BJ (cell line): Measurements from ENCODE around the gene TP53I11. TPM values are rescaled to one million over a fixed set of nuclear protein-coding genes. Genes with fewer than 3 reads are reported as not detected.

Experiments used
- CTCF ChIA-PET: fragments of 350-600 bp; formaldehyde crosslinking; extraction: SDS; loops from one replicate; lab custom pipeline; 2021; ENCODE audit warnings: antibody characterized with exemption, inconsistent platforms; lab: Yijun Ruan, JAX
- POLR2A ChIA-PET: fragments of 300-600 bp; sonication (Branson Sonifier 250); formaldehyde crosslinking; extraction: SDS; loops from one replicate; lab custom pipeline; 2021; ENCODE audit warnings: antibody characterized with exemption; lab: Charles Lee
- DNase-seq: peaks from one replicate; pipeline ENCODE4 v3.0.0-alpha.2; 2011; ENCODE audit warnings: low read depth
- H3K27me3 ChIP-seq: 2 replicates; pipeline ENCODE4 v1.6.0; 2011; ENCODE audit warnings: low read length; ENCODE audit not compliant: control insufficient read depth, insufficient read depth
- H3K36me3 ChIP-seq: 2 replicates; pipeline ENCODE4 v1.5.1; 2011; ENCODE audit warnings: low read length; ENCODE audit not compliant: control insufficient read depth, insufficient read depth
- H3K4me3 ChIP-seq: 2 replicates; pipeline ENCODE4 v1.5.1; 2011; ENCODE audit warnings: low read depth, mild to moderate bottlenecking, control low read depth, low read length
- polyA plus RNA-seq: library from polyadenylated mRNA; depleted of rRNA; stranded (reverse); fragments of >200 nt; gene quantifications from 2 replicates; pipeline ENCODE4 v1.2.3, GENCODE V29; 2011
- TF ChIP-seq, protein P1 (sequence below): IDR thresholded peaks from 2 replicates; pipeline ENCODE4 v1.5.1; 2011; ENCODE audit warnings: low read depth, mild to moderate bottlenecking, control low read depth, inconsistent platforms, low read length, moderate library complexity; ENCODE audit not compliant: insufficient read depth

The TP53I11 gene
- polyA plus RNA-seq, 1 experiment = 29.6 TPM

DNA sequence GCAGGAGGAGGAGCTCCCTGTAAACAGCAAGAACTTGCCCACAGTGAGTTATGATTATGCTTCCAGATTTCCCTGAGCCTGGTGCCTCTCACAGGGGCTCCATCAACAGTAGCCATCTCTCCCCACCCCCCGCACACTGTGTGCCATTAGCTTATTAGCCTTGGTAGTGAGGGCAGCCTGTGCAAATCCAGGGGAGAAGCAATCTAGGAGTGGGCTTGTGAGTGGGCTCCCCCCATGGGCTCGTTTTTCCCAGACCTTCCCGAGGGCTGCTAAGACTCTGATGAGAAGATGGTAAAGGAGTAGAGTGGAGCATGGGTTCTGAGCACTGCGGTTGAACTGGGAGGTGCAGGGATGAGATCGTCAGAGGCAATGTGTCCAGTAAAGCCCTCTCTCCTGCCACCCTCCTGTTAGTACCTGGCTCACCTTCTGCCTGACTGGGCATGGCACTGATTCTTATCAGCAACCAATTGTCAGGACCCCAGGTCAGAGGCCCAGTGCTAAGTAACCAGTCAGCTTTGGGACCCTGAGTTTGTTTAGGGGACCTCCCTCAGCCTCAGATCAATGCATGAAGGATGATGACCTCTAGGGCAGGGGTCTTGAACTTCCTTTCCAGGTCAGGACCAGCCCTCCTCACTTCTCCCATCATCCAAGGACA is 38.4 kb upstream of the TP53I11 start:
- no peak for DNase-seq
- TF ChIP-seq, protein P1, sequence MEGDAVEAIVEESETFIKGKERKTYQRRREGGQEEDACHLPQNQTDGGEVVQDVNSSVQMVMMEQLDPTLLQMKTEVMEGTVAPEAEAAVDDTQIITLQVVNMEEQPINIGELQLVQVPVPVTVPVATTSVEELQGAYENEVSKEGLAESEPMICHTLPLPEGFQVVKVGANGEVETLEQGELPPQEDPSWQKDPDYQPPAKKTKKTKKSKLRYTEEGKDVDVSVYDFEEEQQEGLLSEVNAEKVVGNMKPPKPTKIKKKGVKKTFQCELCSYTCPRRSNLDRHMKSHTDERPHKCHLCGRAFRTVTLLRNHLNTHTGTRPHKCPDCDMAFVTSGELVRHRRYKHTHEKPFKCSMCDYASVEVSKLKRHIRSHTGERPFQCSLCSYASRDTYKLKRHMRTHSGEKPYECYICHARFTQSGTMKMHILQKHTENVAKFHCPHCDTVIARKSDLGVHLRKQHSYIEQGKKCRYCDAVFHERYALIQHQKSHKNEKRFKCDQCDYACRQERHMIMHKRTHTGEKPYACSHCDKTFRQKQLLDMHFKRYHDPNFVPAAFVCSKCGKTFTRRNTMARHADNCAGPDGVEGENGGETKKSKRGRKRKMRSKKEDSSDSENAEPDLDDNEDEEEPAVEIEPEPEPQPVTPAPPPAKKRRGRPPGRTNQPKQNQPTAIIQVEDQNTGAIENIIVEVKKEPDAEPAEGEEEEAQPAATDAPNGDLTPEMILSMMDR = no peak
- POLR2A ChIA-PET = no interaction called here
- Histone ChIP-seq H3K4me3 (no peak overlapping the region), H3K27me3 (peaks cover 15% of the 10 kb centered on the region), H3K36me3 (no peaks in the 10 kb centered on the region)
- CTCF ChIA-PET = interaction anchor here (1.0 to 2.3 kb wide), 5 partner anchors 9 to 114 kb away, joined by 3 to 8 read pairs (median 3); no protein-coding TSS in a partner anchor

DNA sequence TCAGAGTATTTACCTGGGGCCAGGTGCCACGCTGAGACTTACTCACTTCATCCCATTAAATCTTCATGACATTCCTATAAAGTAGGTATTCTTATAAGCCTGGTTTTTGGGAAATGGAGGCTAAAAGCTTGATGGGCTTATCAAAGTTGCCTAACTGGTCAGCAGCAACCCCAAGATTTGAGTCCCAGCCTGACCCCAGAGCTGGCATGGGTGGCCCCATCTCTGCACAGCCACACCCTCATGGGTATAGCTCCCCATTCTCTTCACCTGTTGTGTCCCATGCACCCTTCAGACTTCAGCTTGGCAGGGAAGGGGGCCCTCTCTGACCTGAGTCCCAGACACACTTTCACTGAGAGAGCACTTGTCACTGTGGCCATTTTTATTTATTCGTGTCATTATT is 37.4 kb upstream of the TP53I11 start:
- TF ChIP-seq, protein P1 = no peak
- H3K4me3 ChIP-seq = no peak overlapping the region
- ChIA-PET POLR2A (no interaction called here), CTCF (interaction anchor here (1.0 to 2.3 kb wide), 6 partner anchors 8 to 115 kb away, joined by 3 to 8 read pairs (median 3); no protein-coding TSS in a partner anchor)
- H3K27me3 ChIP-seq = peaks cover 13% of the 10 kb centered on the region
- H3K36me3 ChIP-seq = no peaks in the 10 kb centered on the region
- no peak for DNase-seq

DNA sequence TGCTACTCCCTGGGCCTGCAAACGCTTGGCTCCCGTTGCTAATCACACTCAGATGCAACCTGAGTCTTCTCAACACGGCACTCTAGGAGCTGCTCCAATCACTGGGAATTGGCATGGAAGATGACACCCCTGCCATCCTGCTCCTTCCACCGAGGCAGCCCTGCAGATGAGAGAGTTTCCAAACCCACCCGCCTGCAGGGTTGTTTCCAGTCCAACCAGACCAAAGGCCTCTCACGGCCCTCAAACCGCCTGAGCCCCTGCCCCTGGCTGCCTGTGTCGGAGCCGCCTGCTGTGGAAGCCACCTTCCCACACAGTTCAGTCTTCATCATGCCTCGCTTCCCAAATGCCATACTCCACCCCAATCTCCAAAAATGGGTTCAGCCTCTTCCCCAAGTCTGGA is 36.8 kb upstream of the TP53I11 start:
- TF ChIP-seq, protein P1 = no peak
- H3K27me3 ChIP-seq = peaks cover 15% of the 10 kb centered on the region
- H3K4me3 ChIP-seq = no peak overlapping the region
- ChIA-PET CTCF (interaction anchor here (1.2 to 2.3 kb wide), 2 partner anchors 9 to 115 kb away, joined by 3 to 8 read pairs; no protein-coding TSS in a partner anchor), POLR2A (no interaction called here)
- no peak for DNase-seq
- no peaks in the 10 kb centered on the region for H3K36me3 ChIP-seq

DNA sequence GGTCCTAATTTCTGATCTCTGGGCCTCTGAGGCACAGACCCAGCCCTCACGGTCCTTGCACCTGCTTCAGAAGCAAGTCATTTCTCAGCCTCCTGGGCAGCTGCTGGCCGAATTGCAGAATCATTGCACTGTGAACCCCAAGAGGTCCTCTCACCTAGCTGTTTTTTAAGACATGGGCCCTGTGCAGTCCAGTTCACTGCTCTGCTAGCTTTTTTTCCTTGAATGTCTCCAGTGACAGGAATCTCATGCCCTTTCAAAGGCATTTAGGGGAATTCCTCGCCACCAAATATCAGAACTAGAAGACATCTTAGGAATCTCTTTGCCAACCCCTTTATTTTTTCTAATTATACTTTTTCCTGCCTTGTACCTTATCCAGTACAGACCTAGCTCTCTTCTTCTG is 35.6 kb upstream of the TP53I11 start:
- ChIA-PET CTCF (interaction anchor here (1.7 kb wide), 1 partner anchor 117 kb away, joined by 3 read pairs; no protein-coding TSS in a partner anchor), POLR2A (no interaction called here)
- no peak for DNase-seq
- H3K36me3 ChIP-seq = no peaks in the 10 kb centered on the region
- TF ChIP-seq, protein P1 = no peak
- H3K27me3 ChIP-seq = peaks cover 16% of the 10 kb centered on the region
- no peak overlapping the region for H3K4me3 ChIP-seq

DNA sequence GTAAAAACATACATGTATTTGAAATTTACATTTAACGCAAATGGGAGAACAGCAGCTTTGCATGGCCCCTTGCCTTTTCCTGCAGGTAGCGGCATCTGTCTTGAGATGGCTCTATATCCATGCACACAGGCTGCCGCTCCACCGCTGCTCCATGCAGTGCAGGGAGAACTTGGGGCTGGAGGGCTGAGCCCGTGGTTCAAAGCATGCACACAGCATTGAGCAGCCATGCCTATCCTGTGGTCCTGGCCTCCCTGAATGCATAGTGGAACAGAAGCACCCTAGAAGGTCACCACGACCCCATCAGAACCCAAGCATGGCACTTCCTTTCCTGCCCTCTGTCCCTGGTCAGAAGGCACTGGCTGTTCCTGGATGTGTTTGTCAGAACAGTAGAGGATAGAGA is 35.0 kb upstream of the TP53I11 start:
- POLR2A ChIA-PET = no interaction called here
- H3K4me3 ChIP-seq = no peak overlapping the region
- peaks cover 16% of the 10 kb centered on the region for H3K27me3 ChIP-seq
- no peaks in the 10 kb centered on the region for H3K36me3 ChIP-seq
- no peak for DNase-seq
- TF ChIP-seq, protein P1 = no peak
- CTCF ChIA-PET = interaction anchor here (1.7 kb wide), 1 partner anchor 118 kb away, joined by 3 read pairs; no protein-coding TSS in a partner anchor
